ENCODE data around the gene MORN2. TPM values are rescaled to one million over a fixed set of nuclear protein-coding genes. Genes with fewer than 3 reads are reported as not detected.

MORN2 gene
- total RNA-seq, 2 experiments from 2014 or later = 7.8 to 8.1 TPM

- no TSS peak for BruUV-seq (replicated peaks)
- DNase-seq (ENCODE audit: low spot score) = no peak
- Histone ChIP-seq H3K79me2 (ENCODE audit: insufficient read depth, low read depth, low read length) (no peaks in the 10 kb centered on the region), H3K4me2 (ENCODE audit: low read length) (no peak overlapping the region), H3K9me3 (ENCODE audit: low read length) (no peaks in the 10 kb centered on the region), H3K4me3 (ENCODE audit: low read depth, low read length, poor library complexity, severe bottlenecking) (no peak overlapping the region), H3K9me2 (ENCODE audit: insufficient read depth, low read length) (no peaks in the 10 kb centered on the region), H3K4me1 (ENCODE audit: insufficient read depth, low read length, poor library complexity, severe bottlenecking) (no peaks in the 10 kb centered on the region), H3K27ac (ENCODE audit: low read depth, low read length, poor library complexity, severe bottlenecking) (no peak overlapping the region), H4K20me1 (ENCODE audit: insufficient read depth, low read length) (no peaks in the 10 kb centered on the region), H3K36me3 (ENCODE audit: insufficient read depth, low read length) (peaks cover 13% of the 10 kb centered on the region; the same call in 1 of the 2 replicates), H2AFZ (ENCODE audit: low read length) (no peak overlapping the region)
- POLR2A ChIA-PET = no interaction called here
- intact Hi-C loops (cut with micrococcal nuclease; ENCODE audit: unreplicated experiment) = no loop called here
- no peak for TF ChIP-seq CTCF (conservative IDR thresholded peaks at IDR 0.05; ENCODE audit: low read length)
- no peak for TF ChIP-seq EZH2phosphoT487 (IDR thresholded peaks at IDR 0.05; ENCODE audit: borderline replicate concordance, low read depth, low read length)
- CTCF ChIA-PET (ENCODE audit: unreplicated experiment) = interaction anchor here (0.6 kb wide), 1 partner anchor 114 kb away, joined by 3 read pairs; no protein-coding TSS in a partner anchor
Observed at GRCh38 chr2:38829971-38830370, 45.8 kb upstream of the MORN2 start.

GRCh38 chr2:38830526-38831159, 45.1 kb upstream of the MORN2 start:
- Histone ChIP-seq H3K4me1 (ENCODE audit: insufficient read depth, low read length, poor library complexity, severe bottlenecking) (no peaks in the 10 kb centered on the region), H3K9me3 (ENCODE audit: low read length) (no peaks in the 10 kb centered on the region), H2AFZ (ENCODE audit: low read length) (no peak overlapping the region), H3K9me2 (ENCODE audit: insufficient read depth, low read length) (no peaks in the 10 kb centered on the region), H3K79me2 (ENCODE audit: insufficient read depth, low read depth, low read length) (no peaks in the 10 kb centered on the region), H3K27ac (ENCODE audit: low read depth, low read length, poor library complexity, severe bottlenecking) (no peak overlapping the region), H3K4me3 (ENCODE audit: low read depth, low read length, poor library complexity, severe bottlenecking) (no peak overlapping the region), H3K36me3 (ENCODE audit: insufficient read depth, low read length) (peaks cover 15% of the 10 kb centered on the region; the same call in 1 of the 2 replicates), H4K20me1 (ENCODE audit: insufficient read depth, low read length) (no peaks in the 10 kb centered on the region), H3K4me2 (ENCODE audit: low read length) (no peak overlapping the region)
- CTCF ChIA-PET (ENCODE audit: unreplicated experiment) = interaction anchor here (0.6 kb wide), 1 partner anchor 113 kb away, joined by 3 read pairs; no protein-coding TSS in a partner anchor
- no TSS peak for BruUV-seq (replicated peaks)
- POLR2A ChIA-PET = no interaction called here
- TF ChIP-seq EZH2phosphoT487 (IDR thresholded peaks at IDR 0.05; ENCODE audit: borderline replicate concordance, low read depth, low read length) = no peak
- TF ChIP-seq CTCF (conservative IDR thresholded peaks at IDR 0.05; ENCODE audit: low read length) = no peak
- no peak for DNase-seq (ENCODE audit: low spot score)
- intact Hi-C loops (cut with micrococcal nuclease; ENCODE audit: unreplicated experiment) = no loop called here

GRCh38 chr2:38835015-38835601, 40.7 kb upstream of the MORN2 start:
- H3K36me3 ChIP-seq (ENCODE audit: insufficient read depth, low read length) = peaks cover 34% of the 10 kb centered on the region
- no peaks in the 10 kb centered on the region for H4K20me1 ChIP-seq (ENCODE audit: insufficient read depth, low read length)
- no peaks in the 10 kb centered on the region for H3K4me1 ChIP-seq (ENCODE audit: insufficient read depth, low read length, poor library complexity, severe bottlenecking)
- no peak overlapping the region for H2AFZ ChIP-seq (ENCODE audit: low read length)
- H3K79me2 ChIP-seq (ENCODE audit: insufficient read depth, low read depth, low read length) = no peaks in the 10 kb centered on the region
- H3K4me3 ChIP-seq (ENCODE audit: low read depth, low read length, poor library complexity, severe bottlenecking) = no peak overlapping the region
- H3K27ac ChIP-seq (ENCODE audit: low read depth, low read length, poor library complexity, severe bottlenecking) = no peak overlapping the region
- no peak overlapping the region for H3K4me2 ChIP-seq (ENCODE audit: low read length)
- intact Hi-C loops (cut with micrococcal nuclease; ENCODE audit: unreplicated experiment) = no loop called here
- ChIA-PET CTCF (ENCODE audit: unreplicated experiment) (no interaction called here), POLR2A (interaction anchor here (0.7 kb wide), 1 partner anchor 394 kb away, joined by 3 read pairs; no protein-coding TSS in a partner anchor)
- no peaks in the 10 kb centered on the region for H3K9me3 ChIP-seq (ENCODE audit: low read length)
- peak; percentile 42 for DNase-seq (ENCODE audit: low spot score)
- BruUV-seq (replicated peaks) = no TSS peak
- H3K9me2 ChIP-seq (ENCODE audit: insufficient read depth, low read length) = no peaks in the 10 kb centered on the region
- TF ChIP-seq EZH2phosphoT487 (IDR thresholded peaks at IDR 0.05; ENCODE audit: borderline replicate concordance, low read depth, low read length) (no peak), CTCF (conservative IDR thresholded peaks at IDR 0.05; ENCODE audit: low read length) (peak; percentile 81)

All from OCI-LY7 (cell line).